ENCODE measurements around the gene NUP98. TPM values are rescaled to one million over a fixed set of nuclear protein-coding genes. Genes with fewer than 3 reads are reported as not detected.

The NUP98 gene
- total RNA-seq, 2 experiments from 2014 or later = 161 to 186 TPM

DNA sequence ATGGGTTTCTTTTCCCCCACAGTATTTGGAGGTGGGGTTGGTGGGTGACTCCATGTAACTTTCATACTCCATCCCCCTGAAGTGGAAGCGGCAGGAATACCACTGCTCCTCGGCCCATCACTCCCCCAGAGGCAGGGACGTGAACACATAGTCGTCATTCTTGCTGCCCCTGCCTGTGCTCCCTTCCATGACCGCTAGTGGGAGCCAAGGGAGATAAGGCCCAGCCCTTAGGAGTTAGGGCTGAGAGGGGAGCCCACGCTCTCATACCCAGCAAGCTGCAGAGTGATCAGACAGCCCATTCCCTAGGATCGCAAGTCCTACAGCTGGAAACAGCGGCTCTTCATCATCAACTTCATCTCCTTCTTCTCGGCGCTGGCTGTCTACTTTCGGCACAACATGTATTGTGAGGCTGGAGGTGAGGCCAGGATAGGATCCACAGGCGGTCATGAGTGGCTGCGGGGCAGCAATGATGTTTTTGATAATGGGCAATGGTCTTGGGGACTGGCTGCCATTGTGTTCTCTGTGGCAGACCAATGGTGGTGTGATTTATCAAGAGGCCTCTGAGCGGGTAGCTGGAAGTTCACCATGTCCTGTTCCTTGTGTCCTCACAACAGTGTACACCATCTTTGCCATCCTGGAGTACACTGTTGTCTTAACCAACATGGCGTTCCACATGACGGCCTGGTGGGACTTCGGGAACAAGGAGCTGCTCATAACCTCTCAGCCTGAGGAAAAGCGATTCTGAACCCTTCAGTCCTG is 27.5 kb upstream of the NUP98 start:
- no peak overlapping the region for H3K4me3 ChIP-seq (ENCODE audit: low read length)
- peaks cover 52% of the 10 kb centered on the region for H3K36me3 Mint-ChIP-seq (ENCODE audit: low read depth)
- H3K27ac ChIP-seq (ENCODE audit: low read depth in 1 of 2, low read length in 2 of 2) = peak overlapping the region in 1 of 2 donors; percentile 10
- H3K4me3 Mint-ChIP-seq = no peak overlapping the region
- H3K9me3 ChIP-seq (ENCODE audit: control insufficient read depth in 1 of 2, insufficient read depth in 1 of 2, low read length in 2 of 2) = no peaks in the 10 kb centered on the region
- CTCF ChIA-PET = interaction anchor here (0.7 to 2.1 kb wide), 10 partner anchors 9 to 248 kb away, joined by 3 to 10 read pairs (median 4); partner anchors contain the start of genes RHOG and STIM1
- DNase-seq = peak; percentile 69 to 90 (median 80)
- no peaks in the 10 kb centered on the region for H3K27me3 Mint-ChIP-seq
- H3K9me3 Mint-ChIP-seq = no peaks in the 10 kb centered on the region
- peaks cover 42% of the 10 kb centered on the region for H3K36me3 ChIP-seq (ENCODE audit: insufficient read depth, low read length)
- intact Hi-C loops (cut with DNase I, micrococcal nuclease) = loop anchor here (1.0 to 2.0 kb wide), 3 partner anchors 14 to 243 kb away; no protein-coding TSS in a partner anchor
- POLR2A ChIA-PET = interaction anchor here (1.0 to 1.7 kb wide), 6 partner anchors 13 to 35 kb away, joined by 3 to 15 read pairs (median 6); partner anchors contain the start of gene RHOG
- H3K27ac Mint-ChIP-seq = peak overlapping the region; percentile 77
- peaks cover 30% of the 10 kb centered on the region for H3K4me1 ChIP-seq (ENCODE audit: insufficient read depth, low read length)
- ATAC-seq (ENCODE audit: poor library complexity) = peak; percentile 100
- peaks cover 38% of the 10 kb centered on the region for H3K4me1 Mint-ChIP-seq (ENCODE audit: low read depth)
- TF ChIP-seq, protein P1, sequence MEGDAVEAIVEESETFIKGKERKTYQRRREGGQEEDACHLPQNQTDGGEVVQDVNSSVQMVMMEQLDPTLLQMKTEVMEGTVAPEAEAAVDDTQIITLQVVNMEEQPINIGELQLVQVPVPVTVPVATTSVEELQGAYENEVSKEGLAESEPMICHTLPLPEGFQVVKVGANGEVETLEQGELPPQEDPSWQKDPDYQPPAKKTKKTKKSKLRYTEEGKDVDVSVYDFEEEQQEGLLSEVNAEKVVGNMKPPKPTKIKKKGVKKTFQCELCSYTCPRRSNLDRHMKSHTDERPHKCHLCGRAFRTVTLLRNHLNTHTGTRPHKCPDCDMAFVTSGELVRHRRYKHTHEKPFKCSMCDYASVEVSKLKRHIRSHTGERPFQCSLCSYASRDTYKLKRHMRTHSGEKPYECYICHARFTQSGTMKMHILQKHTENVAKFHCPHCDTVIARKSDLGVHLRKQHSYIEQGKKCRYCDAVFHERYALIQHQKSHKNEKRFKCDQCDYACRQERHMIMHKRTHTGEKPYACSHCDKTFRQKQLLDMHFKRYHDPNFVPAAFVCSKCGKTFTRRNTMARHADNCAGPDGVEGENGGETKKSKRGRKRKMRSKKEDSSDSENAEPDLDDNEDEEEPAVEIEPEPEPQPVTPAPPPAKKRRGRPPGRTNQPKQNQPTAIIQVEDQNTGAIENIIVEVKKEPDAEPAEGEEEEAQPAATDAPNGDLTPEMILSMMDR (IDR thresholded peaks at IDR 0.05) = peak; percentile 75
- no peaks in the 10 kb centered on the region for H3K27me3 ChIP-seq (ENCODE audit: control insufficient read depth in 1 of 2, insufficient read depth in 2 of 2, low read length in 2 of 2)

DNA sequence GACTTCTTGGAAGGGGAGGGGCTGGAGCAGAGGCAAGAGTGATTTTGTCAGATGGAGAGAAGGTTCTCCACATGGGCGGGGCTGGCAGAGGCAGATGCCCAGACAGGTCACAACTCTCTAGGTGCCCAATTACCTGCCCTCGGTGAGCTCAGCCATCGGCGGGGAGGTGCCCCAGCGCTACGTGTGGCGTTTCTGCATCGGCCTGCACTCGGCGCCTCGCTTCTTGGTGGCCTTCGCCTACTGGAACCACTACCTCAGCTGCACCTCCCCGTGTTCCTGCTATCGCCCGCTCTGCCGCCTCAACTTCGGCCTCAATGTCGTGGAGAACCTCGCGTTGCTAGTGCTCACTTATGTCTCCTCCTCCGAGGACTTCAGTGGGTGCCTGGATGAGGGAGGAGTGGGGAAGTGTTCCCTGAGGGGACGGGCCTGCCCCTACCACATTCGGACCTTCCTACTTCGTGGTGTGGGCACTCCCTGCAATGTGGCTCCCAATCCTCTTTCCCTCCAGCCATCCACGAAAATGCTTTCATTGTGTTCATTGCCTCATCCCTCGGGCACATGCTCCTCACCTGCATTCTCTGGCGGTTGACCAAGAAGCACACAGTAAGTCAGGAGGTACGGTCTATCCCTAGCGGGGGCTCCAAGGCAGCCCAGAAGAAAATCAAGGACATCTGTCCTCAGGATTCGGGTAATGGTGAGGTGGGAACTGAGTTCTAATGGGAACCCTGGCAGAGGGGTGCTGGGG is 26.6 kb upstream of the NUP98 start:
- ATAC-seq (ENCODE audit: poor library complexity) = no peak
- no peaks in the 10 kb centered on the region for H3K27me3 ChIP-seq (ENCODE audit: control insufficient read depth in 1 of 2, insufficient read depth in 2 of 2, low read length in 2 of 2)
- Mint-ChIP-seq H3K4me3 (no peak overlapping the region), H3K4me1 (ENCODE audit: low read depth) (peaks cover 38% of the 10 kb centered on the region), H3K9me3 (no peaks in the 10 kb centered on the region), H3K36me3 (ENCODE audit: low read depth) (peaks cover 43% of the 10 kb centered on the region), H3K27ac (peak overlapping the region; percentile 77), H3K27me3 (no peaks in the 10 kb centered on the region)
- CTCF ChIA-PET = interaction anchor here (2.0 kb wide), 1 partner anchor 31 kb away, joined by 9 read pairs; the partner anchor contains the start of gene STIM1
- DNase-seq = peak in 1 of 14 experiments; percentile 29
- peaks cover 28% of the 10 kb centered on the region for H3K4me1 ChIP-seq (ENCODE audit: insufficient read depth, low read length)
- peaks cover 33% of the 10 kb centered on the region for H3K36me3 ChIP-seq (ENCODE audit: insufficient read depth, low read length)
- no peaks in the 10 kb centered on the region for H3K9me3 ChIP-seq (ENCODE audit: control insufficient read depth in 1 of 2, insufficient read depth in 1 of 2, low read length in 2 of 2)
- H3K4me3 ChIP-seq (ENCODE audit: low read length) = no peak overlapping the region
- intact Hi-C loops (cut with DNase I, micrococcal nuclease) = loop anchor here (1.0 to 2.0 kb wide), 2 partner anchors 15 to 58 kb away; no protein-coding TSS in a partner anchor
- TF ChIP-seq, protein P1 (IDR thresholded peaks at IDR 0.05) = no peak
- POLR2A ChIA-PET = interaction anchor here (1.2 to 2.0 kb wide), 6 partner anchors 13 to 31 kb away, joined by 3 to 16 read pairs (median 12); partner anchors contain the start of gene RHOG
- no peak overlapping the region for H3K27ac ChIP-seq (ENCODE audit: low read depth in 1 of 2, low read length in 2 of 2)

DNA sequence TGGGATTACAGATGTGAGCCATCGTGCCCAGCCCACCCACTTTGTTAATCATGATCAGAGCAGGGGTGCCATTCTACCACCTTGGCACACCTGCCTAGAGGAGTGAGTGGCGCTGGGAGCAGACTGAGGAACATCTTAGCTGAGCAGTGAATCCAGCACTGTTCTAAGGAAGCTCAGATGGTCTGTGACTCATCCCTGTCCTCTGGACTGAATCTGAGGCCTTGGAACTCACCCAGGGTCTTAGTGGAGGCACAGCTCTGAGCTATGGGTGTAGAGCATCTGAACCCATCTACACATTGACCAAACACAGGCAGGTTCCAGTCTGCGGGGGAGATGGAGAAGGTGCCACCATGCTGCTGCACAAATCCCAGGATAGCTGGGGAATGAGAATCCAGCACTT is 25.9 kb upstream of the NUP98 start:
- H3K4me3 Mint-ChIP-seq = no peak overlapping the region

More for the DNA sequence above, 25.9 kb upstream of the NUP98 start:
- peaks cover 30% of the 10 kb centered on the region for H3K36me3 ChIP-seq (ENCODE audit: insufficient read depth, low read length)
- Mint-ChIP-seq H3K36me3 (ENCODE audit: low read depth) (peaks cover 38% of the 10 kb centered on the region), H3K27me3 (no peaks in the 10 kb centered on the region), H3K9me3 (no peaks in the 10 kb centered on the region), H3K27ac (peak overlapping the region; percentile 32), H3K4me1 (ENCODE audit: low read depth) (peaks cover 38% of the 10 kb centered on the region)
- no peak overlapping the region for H3K27ac ChIP-seq (ENCODE audit: low read depth in 1 of 2, low read length in 2 of 2)
- TF ChIP-seq, protein P1 (IDR thresholded peaks at IDR 0.05) = no peak
- no peaks in the 10 kb centered on the region for H3K27me3 ChIP-seq (ENCODE audit: control insufficient read depth in 1 of 2, insufficient read depth in 2 of 2, low read length in 2 of 2)
- DNase-seq (peak in 1 of 14 experiments; percentile 15), ATAC-seq (ENCODE audit: poor library complexity) (no peak)
- intact Hi-C loops (cut with DNase I, micrococcal nuclease) = no loop called here
- H3K4me3 ChIP-seq (ENCODE audit: low read length) = no peak overlapping the region
- ChIA-PET CTCF (interaction anchor here (0.7 to 2.0 kb wide), 2 partner anchors 31 to 156 kb away, joined by 3 to 9 read pairs; partner anchors contain the start of gene STIM1), POLR2A (interaction anchor here (1.2 to 2.0 kb wide), 3 partner anchors 14 to 31 kb away, joined by 3 to 16 read pairs (median 8); partner anchors contain the start of gene RHOG)
- H3K9me3 ChIP-seq (ENCODE audit: control insufficient read depth in 1 of 2, insufficient read depth in 1 of 2, low read length in 2 of 2) = no peaks in the 10 kb centered on the region
- peaks cover 26% of the 10 kb centered on the region for H3K4me1 ChIP-seq (ENCODE audit: insufficient read depth, low read length)

Measured in CD4-positive, alpha-beta T cell (primary cell).